OCI-LY7 (cell line): ENCODE data around the gene LAMP5.

Experiments
- EZH2phosphoT487 ChIP-seq: fragments of 200-600 bp; sonication (generic); IDR thresholded peaks from 2 replicates; pipeline ENCODE4 v1.6.1; 2018; ENCODE audit warnings: low read depth, borderline replicate concordance, mild to moderate bottlenecking, mixed run types, antibody characterized with exemption, low read length, moderate library complexity, mixed read lengths
- TF ChIP-seq, protein P1 (sequence below): fragments of 200-600 bp; sonication (generic); conservative IDR thresholded peaks from 2 replicates; pipeline ENCODE4 v1.5.1; 2014; ENCODE audit warnings: mild to moderate bottlenecking, antibody characterized with exemption, low read length, moderate library complexity, mixed read lengths

DNA sequence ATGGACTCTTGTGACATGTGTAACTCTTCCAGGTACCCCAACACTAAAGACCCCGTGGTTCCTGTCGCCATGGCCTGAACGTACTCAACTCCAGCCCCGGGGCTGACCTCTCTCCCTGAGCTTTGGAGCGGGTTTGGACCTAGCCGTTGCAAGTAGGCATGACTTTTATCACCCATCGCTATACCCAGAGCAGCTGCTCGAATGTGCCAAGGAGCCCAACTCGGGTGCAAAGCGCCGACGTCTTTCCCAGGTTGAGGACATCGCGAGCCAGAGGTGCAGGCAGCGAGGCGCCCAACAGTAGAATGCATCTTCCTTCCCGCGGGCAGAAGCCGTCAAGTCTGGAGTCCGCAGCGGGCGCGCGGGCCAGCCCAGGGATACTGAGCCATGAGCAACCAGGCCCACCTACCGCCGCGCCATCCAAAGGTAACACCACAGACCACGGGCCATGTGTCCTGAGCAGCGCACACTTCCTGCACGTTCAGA is 5.7 kb upstream of the LAMP5 start:
- TF ChIP-seq, protein P1, sequence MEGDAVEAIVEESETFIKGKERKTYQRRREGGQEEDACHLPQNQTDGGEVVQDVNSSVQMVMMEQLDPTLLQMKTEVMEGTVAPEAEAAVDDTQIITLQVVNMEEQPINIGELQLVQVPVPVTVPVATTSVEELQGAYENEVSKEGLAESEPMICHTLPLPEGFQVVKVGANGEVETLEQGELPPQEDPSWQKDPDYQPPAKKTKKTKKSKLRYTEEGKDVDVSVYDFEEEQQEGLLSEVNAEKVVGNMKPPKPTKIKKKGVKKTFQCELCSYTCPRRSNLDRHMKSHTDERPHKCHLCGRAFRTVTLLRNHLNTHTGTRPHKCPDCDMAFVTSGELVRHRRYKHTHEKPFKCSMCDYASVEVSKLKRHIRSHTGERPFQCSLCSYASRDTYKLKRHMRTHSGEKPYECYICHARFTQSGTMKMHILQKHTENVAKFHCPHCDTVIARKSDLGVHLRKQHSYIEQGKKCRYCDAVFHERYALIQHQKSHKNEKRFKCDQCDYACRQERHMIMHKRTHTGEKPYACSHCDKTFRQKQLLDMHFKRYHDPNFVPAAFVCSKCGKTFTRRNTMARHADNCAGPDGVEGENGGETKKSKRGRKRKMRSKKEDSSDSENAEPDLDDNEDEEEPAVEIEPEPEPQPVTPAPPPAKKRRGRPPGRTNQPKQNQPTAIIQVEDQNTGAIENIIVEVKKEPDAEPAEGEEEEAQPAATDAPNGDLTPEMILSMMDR: no peak
- TF ChIP-seq EZH2phosphoT487: no peak
